Glutamatergic neuron (in vitro differentiated cells): Measurements from ENCODE around the gene LCP1. TPM values are rescaled to one million over a fixed set of nuclear protein-coding genes. Genes with fewer than 3 reads are reported as not detected.

Experiments
- DNase-seq: peaks from one replicate; pipeline ENCODE4 v3.0.0; 2022
- H3K27ac Mint-ChIP-seq: one replicate; pipeline ENCODE4 v1.8.0; 2020; ENCODE audit warnings: mild to moderate bottlenecking, mixed read lengths, inconsistent platforms; ENCODE audit not compliant: unreplicated experiment
- H3K27me3 Mint-ChIP-seq: one replicate; pipeline ENCODE4 v1.8.0; 2020; ENCODE audit warnings: mild to moderate bottlenecking, moderate library complexity, mixed read lengths, inconsistent platforms; ENCODE audit not compliant: unreplicated experiment
- H3K36me3 Mint-ChIP-seq: one replicate; pipeline ENCODE4 v1.8.0; 2020; ENCODE audit warnings: mild to moderate bottlenecking, mixed read lengths, inconsistent platforms; ENCODE audit not compliant: unreplicated experiment
- H3K4me1 Mint-ChIP-seq: one replicate; pipeline ENCODE4 v1.8.0; 2020; ENCODE audit warnings: mild to moderate bottlenecking, low read depth, mixed read lengths, inconsistent platforms; ENCODE audit not compliant: unreplicated experiment
- H3K4me3 Mint-ChIP-seq: one replicate; pipeline ENCODE4 v1.8.0; 2020; ENCODE audit warnings: mild to moderate bottlenecking, mixed read lengths, inconsistent platforms; ENCODE audit not compliant: unreplicated experiment
- H3K9me3 Mint-ChIP-seq: one replicate; pipeline ENCODE4 v1.8.0; 2020; ENCODE audit warnings: mild to moderate bottlenecking, moderate library complexity, mixed read lengths, inconsistent platforms; ENCODE audit not compliant: unreplicated experiment
- total RNA-seq: library from RNA; stranded (reverse); fragmentation: NEBNext Ultra II Directional; extraction: Animal tissue kit (Norgen Biotek cat#: 25700); gene quantifications from one replicate; pipeline ENCODE4 v1.2.1, GENCODE V29; 2021; ENCODE audit not compliant: unreplicated experiment
- TF ChIP-seq, protein P1 (sequence below): fragments of 200-600 bp; sonication (generic); IDR thresholded peaks from one replicate; pipeline ENCODE4 v1.5.0; 2021; ENCODE audit not compliant: partially characterized antibody, unreplicated experiment

Gene LCP1
- total RNA-seq, 1 donor from 2014 or later, result 0.71 TPM

DNA sequence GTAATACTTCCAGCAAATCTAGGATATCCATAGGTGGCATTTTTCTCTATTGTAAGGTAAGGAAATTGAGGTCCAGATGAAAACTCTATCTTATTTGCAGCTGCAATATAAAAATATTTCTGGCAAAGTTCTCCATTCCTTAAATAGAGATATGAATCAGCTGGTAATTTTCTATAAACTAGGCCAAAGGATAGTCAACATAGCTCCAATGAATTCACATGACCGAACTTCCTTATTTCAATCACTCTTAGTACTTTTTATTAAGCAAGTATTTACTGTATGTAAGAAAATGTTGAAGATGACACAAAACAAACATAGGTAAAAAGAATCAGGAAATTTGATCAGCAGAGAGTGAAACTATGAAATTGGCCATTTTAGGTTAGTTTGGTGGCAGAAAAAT lies 13.0 kb upstream of the LCP1 start:
- no peak overlapping the region for H3K4me3 Mint-ChIP-seq
- no peak for DNase-seq
- H3K4me1 Mint-ChIP-seq, result no peaks in the 10 kb centered on the region
- no peaks in the 10 kb centered on the region for H3K9me3 Mint-ChIP-seq
- no peaks in the 10 kb centered on the region for H3K36me3 Mint-ChIP-seq
- H3K27me3 Mint-ChIP-seq, result no peaks in the 10 kb centered on the region
- no peak overlapping the region for H3K27ac Mint-ChIP-seq
- TF ChIP-seq, protein P1, sequence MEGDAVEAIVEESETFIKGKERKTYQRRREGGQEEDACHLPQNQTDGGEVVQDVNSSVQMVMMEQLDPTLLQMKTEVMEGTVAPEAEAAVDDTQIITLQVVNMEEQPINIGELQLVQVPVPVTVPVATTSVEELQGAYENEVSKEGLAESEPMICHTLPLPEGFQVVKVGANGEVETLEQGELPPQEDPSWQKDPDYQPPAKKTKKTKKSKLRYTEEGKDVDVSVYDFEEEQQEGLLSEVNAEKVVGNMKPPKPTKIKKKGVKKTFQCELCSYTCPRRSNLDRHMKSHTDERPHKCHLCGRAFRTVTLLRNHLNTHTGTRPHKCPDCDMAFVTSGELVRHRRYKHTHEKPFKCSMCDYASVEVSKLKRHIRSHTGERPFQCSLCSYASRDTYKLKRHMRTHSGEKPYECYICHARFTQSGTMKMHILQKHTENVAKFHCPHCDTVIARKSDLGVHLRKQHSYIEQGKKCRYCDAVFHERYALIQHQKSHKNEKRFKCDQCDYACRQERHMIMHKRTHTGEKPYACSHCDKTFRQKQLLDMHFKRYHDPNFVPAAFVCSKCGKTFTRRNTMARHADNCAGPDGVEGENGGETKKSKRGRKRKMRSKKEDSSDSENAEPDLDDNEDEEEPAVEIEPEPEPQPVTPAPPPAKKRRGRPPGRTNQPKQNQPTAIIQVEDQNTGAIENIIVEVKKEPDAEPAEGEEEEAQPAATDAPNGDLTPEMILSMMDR, result no peak

DNA sequence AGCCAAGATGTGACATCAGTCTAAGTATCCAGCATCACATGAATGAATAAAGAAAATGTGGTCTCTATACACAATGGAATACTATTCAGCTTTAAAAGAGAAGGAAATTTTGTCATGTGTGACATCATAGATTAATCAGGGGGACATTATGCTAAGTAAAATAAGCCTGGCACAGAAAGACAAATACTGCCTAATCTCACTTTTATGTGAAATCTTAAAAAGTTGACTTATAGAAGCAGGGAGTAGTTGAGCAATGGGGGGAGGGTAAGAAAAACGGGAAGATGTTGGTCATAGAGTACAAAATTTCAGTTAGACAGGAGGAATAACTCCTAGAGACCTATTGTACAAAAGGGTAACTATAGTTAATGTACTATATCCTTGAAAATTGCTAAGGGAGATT lies 10.4 kb upstream of the LCP1 start:
- TF ChIP-seq, protein P1, result no peak
- H3K36me3 Mint-ChIP-seq, result no peaks in the 10 kb centered on the region
- no peak overlapping the region for H3K27ac Mint-ChIP-seq

DNA sequence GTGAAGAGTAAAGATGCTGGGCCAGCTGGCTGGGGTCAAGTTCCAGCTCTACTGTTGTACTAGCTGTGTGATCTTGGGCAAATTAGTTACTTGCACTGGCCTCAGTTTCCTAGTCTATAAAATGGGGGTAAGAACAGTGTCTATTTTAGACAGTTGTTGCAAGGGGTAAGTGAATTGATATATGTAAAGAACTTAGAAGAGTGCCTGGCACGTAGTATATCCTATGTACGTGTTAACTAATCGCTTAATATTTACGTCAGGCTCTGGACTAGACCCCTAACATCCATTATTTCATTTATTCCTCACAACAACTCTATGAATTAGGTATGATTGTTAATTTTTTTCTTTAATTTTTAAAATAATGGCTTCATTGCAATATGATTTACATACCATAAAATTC lies 3.7 kb upstream of the LCP1 start:
- Mint-ChIP-seq H3K36me3 (no peaks in the 10 kb centered on the region), H3K27ac (no peak overlapping the region), H3K9me3 (no peaks in the 10 kb centered on the region), H3K27me3 (no peaks in the 10 kb centered on the region), H3K4me1 (peaks cover 2% of the 10 kb centered on the region), H3K4me3 (no peak overlapping the region)
- no peak for DNase-seq
- TF ChIP-seq, protein P1, result no peak

More for the DNA sequence above, 10.4 kb upstream of the LCP1 start:
- peaks cover under 1% of the 10 kb centered on the region for H3K4me1 Mint-ChIP-seq
- no peak overlapping the region for H3K4me3 Mint-ChIP-seq
- no peak for DNase-seq
- no peaks in the 10 kb centered on the region for H3K9me3 Mint-ChIP-seq
- H3K27me3 Mint-ChIP-seq, result no peaks in the 10 kb centered on the region

DNA sequence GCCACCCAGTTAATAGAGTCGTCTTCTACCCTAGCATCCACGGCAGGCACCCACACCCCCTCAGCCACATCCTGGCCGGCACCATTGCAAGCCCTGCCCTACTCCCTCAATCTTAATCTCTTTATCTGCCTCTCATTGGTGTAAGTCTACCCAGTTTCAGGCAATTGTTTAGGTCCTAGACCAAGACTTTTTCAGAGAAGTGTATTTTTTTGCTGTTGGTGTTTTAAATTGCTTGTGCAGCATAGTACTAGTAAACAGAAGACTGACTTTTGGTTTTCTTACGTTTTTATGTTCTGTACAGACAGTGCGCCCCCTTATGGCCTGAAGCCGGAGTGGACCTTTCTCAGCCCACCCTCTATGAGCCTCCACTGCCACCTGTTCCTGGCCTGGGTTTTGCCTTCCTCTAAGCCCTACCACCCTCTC lies 2.3 kb upstream of the LCP1 start:
- no peak overlapping the region for H3K27ac Mint-ChIP-seq
- H3K4me1 Mint-ChIP-seq, result peaks cover 2% of the 10 kb centered on the region
- TF ChIP-seq, protein P1, result peak; percentile 54
- H3K4me3 Mint-ChIP-seq, result no peak overlapping the region
- no peaks in the 10 kb centered on the region for H3K27me3 Mint-ChIP-seq
- DNase-seq, result peak; percentile 54
- no peaks in the 10 kb centered on the region for H3K9me3 Mint-ChIP-seq
- no peaks in the 10 kb centered on the region for H3K36me3 Mint-ChIP-seq

DNA sequence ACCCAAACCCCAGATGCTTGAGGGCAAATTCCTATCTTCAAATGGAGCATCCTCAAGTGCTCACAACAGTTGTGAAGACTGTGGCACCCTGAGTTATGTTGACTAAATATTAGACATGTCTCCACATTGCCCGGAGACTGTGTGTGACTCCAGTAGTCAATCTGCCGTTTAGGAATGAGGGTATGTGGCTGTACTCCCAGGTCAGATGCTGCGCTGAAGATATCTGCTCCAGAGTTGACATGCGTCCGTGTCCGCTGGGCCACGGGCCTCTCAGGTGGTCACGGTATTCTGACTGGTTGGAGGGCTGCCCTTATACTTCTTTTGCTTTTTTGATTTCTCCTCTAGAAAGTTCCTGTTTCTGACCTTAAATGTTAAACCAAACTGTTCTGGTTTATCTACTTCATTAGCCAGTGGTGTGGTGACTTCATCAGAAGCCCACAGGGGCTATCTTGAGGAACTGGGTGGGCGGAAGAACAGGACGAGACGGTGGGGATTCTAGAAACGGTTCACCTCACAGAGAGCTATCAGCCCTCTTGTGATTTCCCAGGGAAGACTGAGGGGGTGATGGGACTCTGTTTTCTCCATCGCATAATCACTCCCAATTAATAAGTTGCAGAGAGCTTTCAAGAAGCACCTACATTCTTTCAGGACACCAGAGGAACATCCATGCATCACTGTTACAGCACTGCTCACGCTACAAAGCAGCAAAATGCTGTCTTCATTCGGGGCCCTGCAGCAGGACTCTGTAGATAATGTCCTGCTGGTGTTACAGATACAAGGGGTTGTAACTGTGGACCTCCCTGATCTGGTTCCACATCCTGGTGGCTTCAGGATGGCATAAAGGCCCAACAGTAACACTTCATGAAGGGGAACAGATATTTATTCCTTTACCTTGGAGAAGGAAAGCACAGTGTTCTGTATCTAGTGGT lies 1.3 kb upstream of the LCP1 start:
- Mint-ChIP-seq H3K36me3 (no peaks in the 10 kb centered on the region), H3K27ac (no peak overlapping the region), H3K4me1 (peaks cover 2% of the 10 kb centered on the region), H3K4me3 (no peak overlapping the region), H3K27me3 (no peaks in the 10 kb centered on the region), H3K9me3 (no peaks in the 10 kb centered on the region)
- no peak for DNase-seq
- TF ChIP-seq, protein P1, result no peak
